A673 (cell line): ENCODE measurements around the gene AGPAT3. TPM values are rescaled to one million over a fixed set of nuclear protein-coding genes. Genes with fewer than 3 reads are reported as not detected.

Source experiments
- BruUV-seq: library from RNA; stranded (reverse); fragments of 400-500 nt; replicated peaks from 2 replicates; lab custom pipeline; 2021; lab: Mats Ljungman, UMichigan
- CTCF ChIA-PET: fragments of 300-600 bp; sonication (Branson Sonifier 250); formaldehyde crosslinking; loops from one replicate; lab custom pipeline; 2022; ENCODE audit warnings: antibody characterized with exemption; lab: Charles Lee
- POLR2A ChIA-PET: fragments of 300-600 bp; sonication (Branson Sonifier 250); formaldehyde crosslinking; loops from one replicate; lab custom pipeline; 2022; ENCODE audit warnings: antibody characterized with exemption; ENCODE audit not compliant: low non-redundant PET; lab: Charles Lee
- DNase-seq: peaks from one replicate; pipeline ENCODE4 v3.0.0-alpha.2; 2015; ENCODE audit warnings: low spot score
- H3K27ac ChIP-seq: fragments of 200-600 bp; sonication (generic); 2 replicates; pipeline ENCODE4 v1.5.1; 2016; ENCODE audit warnings: mixed run types, low read depth, mild to moderate bottlenecking, mixed read lengths, antibody characterized with exemption, low read length; ENCODE audit not compliant: poor library complexity, severe bottlenecking
- H3K27me3 ChIP-seq: fragments of 200-600 bp; sonication (generic); replicated peaks from 2 replicates; pipeline ENCODE4 v1.6.1; 2017; ENCODE audit warnings: mixed run types, low read depth, mild to moderate bottlenecking, mixed read lengths, antibody characterized with exemption, low read length; ENCODE audit not compliant: insufficient read depth, poor library complexity
- H3K36me3 ChIP-seq: fragments of 200-600 bp; sonication (generic); 2 replicates; pipeline ENCODE4 v1.6.1; 2016; ENCODE audit warnings: mixed run types, mild to moderate bottlenecking, mixed read lengths, antibody characterized with exemption, low read length; ENCODE audit not compliant: insufficient read depth, poor library complexity, severe bottlenecking
- H3K4me1 ChIP-seq: fragments of 200-600 bp; sonication (generic); 2 replicates; pipeline ENCODE4 v1.6.1; 2017; ENCODE audit warnings: mixed run types, mild to moderate bottlenecking, mixed read lengths, antibody characterized with exemption, low read length; ENCODE audit not compliant: insufficient read depth, poor library complexity, severe bottlenecking
- H3K4me3 ChIP-seq: fragments of 200-600 bp; sonication (generic); 2 replicates; pipeline ENCODE4 v1.5.1; 2016; ENCODE audit warnings: low read depth, mixed run types, mild to moderate bottlenecking, mixed read lengths, low read length; ENCODE audit not compliant: poor library complexity, severe bottlenecking
- H3K9me3 ChIP-seq: fragments of 200-600 bp; sonication (generic); 2 replicates; pipeline ENCODE4 v1.6.1; 2016; ENCODE audit warnings: mixed run types, low read depth, mild to moderate bottlenecking, mixed read lengths, antibody characterized with exemption, low read length; ENCODE audit not compliant: poor library complexity, severe bottlenecking
- CTCF ChIP-seq: fragments of 300-800, 200-600 bp; sonication (generic); conservative IDR thresholded peaks from 2 replicates; pipeline ENCODE4 v1.5.1; 2017; ENCODE audit warnings: low read depth, mild to moderate bottlenecking, antibody characterized with exemption, low read length, moderate library complexity, mixed read lengths
- EZH2 ChIP-seq: fragments of 200-600 bp; sonication (generic); IDR thresholded peaks from 2 replicates; pipeline ENCODE4 v1.6.1; 2017; ENCODE audit warnings: borderline replicate concordance, low read depth, mild to moderate bottlenecking, mixed read lengths, antibody characterized with exemption, low read length; ENCODE audit not compliant: poor library complexity, severe bottlenecking
- intact Hi-C: fragments of 100-400 bp; cut with micrococcal nuclease; formaldehyde crosslinking; loops from one replicate; pipeline ENCODE4 v1.10.0; 2022; ENCODE audit not compliant: unreplicated experiment
- total RNA-seq: library from RNA; stranded (reverse); gene quantifications from 2 replicates; pipeline ENCODE4 v1.2.3, GENCODE V29; 2021

The AGPAT3 gene
- total RNA-seq, 1 experiment from 2014 or later: 69.6 TPM

GRCh38 chr21:43931489-43931888, 66.5 kb downstream of the AGPAT3 start:
- Histone ChIP-seq H3K9me3 (no peaks in the 10 kb centered on the region), H3K4me1 (no peaks in the 10 kb centered on the region), H3K36me3 (peaks cover 2% of the 10 kb centered on the region), H3K27me3 (no peaks in the 10 kb centered on the region), H3K4me3 (no peak overlapping the region), H3K27ac (no peak overlapping the region)
- ChIA-PET POLR2A (no interaction called here), CTCF (no interaction called here)
- no peak for TF ChIP-seq EZH2
- TF ChIP-seq CTCF: no peak
- intact Hi-C loops: no loop called here
- DNase-seq: no peak
- no TSS peak for BruUV-seq

GRCh38 chr21:43932005-43932404, 67.0 kb downstream of the AGPAT3 start:
- Histone ChIP-seq H3K27ac (no peak overlapping the region), H3K27me3 (no peaks in the 10 kb centered on the region), H3K4me1 (no peaks in the 10 kb centered on the region), H3K9me3 (no peaks in the 10 kb centered on the region), H3K36me3 (peaks cover 2% of the 10 kb centered on the region), H3K4me3 (no peak overlapping the region)
- ChIA-PET CTCF (no interaction called here), POLR2A (no interaction called here)
- no peak for DNase-seq
- TF ChIP-seq CTCF (no peak), EZH2 (no peak)
- BruUV-seq: no TSS peak
- intact Hi-C loops: no loop called here

GRCh38 chr21:43933199-43933598, 68.2 kb downstream of the AGPAT3 start:
- Histone ChIP-seq H3K4me3 (no peak overlapping the region), H3K9me3 (no peaks in the 10 kb centered on the region), H3K4me1 (no peaks in the 10 kb centered on the region), H3K36me3 (peaks cover 2% of the 10 kb centered on the region), H3K27me3 (no peaks in the 10 kb centered on the region), H3K27ac (no peak overlapping the region)
- CTCF ChIA-PET: interaction anchor here (0.6 kb wide), 1 partner anchor 60 kb away, joined by 3 read pairs; no protein-coding TSS in a partner anchor
- BruUV-seq: no TSS peak
- intact Hi-C loops: no loop called here
- POLR2A ChIA-PET: no interaction called here
- no peak for TF ChIP-seq EZH2
- no peak for DNase-seq

GRCh38 chr21:43933680-43934079, 68.7 kb downstream of the AGPAT3 start:
- no peak overlapping the region for H3K27ac ChIP-seq
- ChIA-PET POLR2A (no interaction called here), CTCF (no interaction called here)
- no peak overlapping the region for H3K4me3 ChIP-seq
- intact Hi-C loops: no loop called here
- no TSS peak for BruUV-seq
- H3K9me3 ChIP-seq: no peaks in the 10 kb centered on the region
- no peaks in the 10 kb centered on the region for H3K27me3 ChIP-seq
- peaks cover 4% of the 10 kb centered on the region for H3K4me1 ChIP-seq
- no peak for DNase-seq
- TF ChIP-seq EZH2 (no peak), CTCF (no peak)
- peaks cover 2% of the 10 kb centered on the region for H3K36me3 ChIP-seq
